H1 (cell line): ENCODE results near the gene AVP. TPM values are rescaled to one million over a fixed set of nuclear protein-coding genes. Genes with fewer than 3 reads are reported as not detected.

ENCODE experiments used
- CTCF ChIA-PET: fragments of 300-600 bp; sonication (Branson Sonifier 250); formaldehyde crosslinking; loops from one replicate; lab custom pipeline; 2021; ENCODE audit not compliant: partially characterized antibody; lab: Charles Lee
- POLR2A ChIA-PET: fragments of 300-600 bp; sonication (Branson Sonifier 250); formaldehyde crosslinking; loops from one replicate; lab custom pipeline; 2021; ENCODE audit warnings: inconsistent platforms; ENCODE audit not compliant: partially characterized antibody; lab: Charles Lee
- DNase-seq, 2 experiments: peaks; one replicate each; pipeline versions ENCODE4 v3.0.0 to v3.0.0-alpha.2; 2010 to 2022; ENCODE audit warnings: low spot score in 2 of 2, low read depth in 1 of 2, mixed read lengths in 1 of 2
- FAIRE-seq: peaks from 2 replicates; lab custom pipeline; 2011; peaks lifted over from hg19 to GRCh38; lab: Jason Lieb, UNC
- H2AFZ ChIP-seq: 2 replicates; pipeline ENCODE4 v1.8.1; 2012; ENCODE audit warnings: low read length, inconsistent platforms
- H2AK5ac ChIP-seq: 2 replicates; pipeline ENCODE4 v1.6.1; 2013; ENCODE audit warnings: low read depth, low read length
- H2BK120ac ChIP-seq: replicated peaks from 2 replicates; pipeline ENCODE3; 2013; ENCODE audit warnings: low read depth, low read length, inconsistent platforms
- H2BK12ac ChIP-seq: 2 replicates; pipeline ENCODE4 v1.6.1; 2013; ENCODE audit warnings: low read depth, low read length
- H2BK15ac ChIP-seq: 2 replicates; pipeline ENCODE4 v1.6.1; 2013; ENCODE audit warnings: low read length
- H2BK20ac ChIP-seq: 2 replicates; pipeline ENCODE4 v1.6.1; 2013; ENCODE audit warnings: low read length
- H2BK5ac ChIP-seq: 2 replicates; pipeline ENCODE4 v1.6.1; 2013; ENCODE audit warnings: low read depth, low read length
- H3K14ac ChIP-seq: 2 replicates; pipeline ENCODE4 v1.6.1; 2013; ENCODE audit warnings: inconsistent platforms; ENCODE audit not compliant: insufficient read length
- H3K18ac ChIP-seq: 2 replicates; pipeline ENCODE4 v1.6.1; 2013; ENCODE audit warnings: low read length; ENCODE audit errors: extremely low read depth
- H3K23ac ChIP-seq: 2 replicates; pipeline ENCODE4 v1.6.1; 2013; ENCODE audit warnings: inconsistent platforms; ENCODE audit not compliant: insufficient read length
- H3K23me2 ChIP-seq: 2 replicates; pipeline ENCODE4 v1.6.1; 2013; ENCODE audit warnings: low read depth, low read length
- H3K27ac ChIP-seq: 2 replicates; pipeline ENCODE4 v1.6.1; 2011; ENCODE audit warnings: low read depth, low read length, inconsistent platforms
- H3K27me3 ChIP-seq, 4 experiments: replicated peaks in 1 of 4; 1 replicate in 1 of 4; 2 replicates in 3 of 4; pipeline versions ENCODE4 v1.6.1 to v1.8.1; 2011 to 2013; ENCODE audit warnings: low read length in 3 of 4, mild to moderate bottlenecking in 3 of 4, inconsistent platforms in 2 of 4, mixed read lengths in 2 of 4, moderate library complexity in 1 of 4; ENCODE audit not compliant: control insufficient read depth in 3 of 4, insufficient read depth in 3 of 4; ENCODE audit errors: extremely low read depth in 1 of 4
- H3K36me3 ChIP-seq, 4 experiments: 2 replicates each; pipeline versions ENCODE4 v1.6.1 to v1.8.1; 2011 to 2013; ENCODE audit warnings: mild to moderate bottlenecking in 4 of 4, low read length in 3 of 4, moderate library complexity in 2 of 4, control low read depth in 1 of 4, inconsistent platforms in 1 of 4; ENCODE audit not compliant: insufficient read depth in 4 of 4, control insufficient read depth in 2 of 4
- H3K4ac ChIP-seq: replicated peaks from 2 replicates; pipeline ENCODE3; 2013; ENCODE audit warnings: low read length, low read depth, mixed read lengths, inconsistent platforms; ENCODE audit not compliant: insufficient read length
- H3K4me1 ChIP-seq, 4 experiments: replicated peaks in 1 of 4; 1 replicate in 1 of 4; 2 replicates in 3 of 4; pipeline versions ENCODE4 v1.6.1 to v1.8.1; 2011 to 2013; ENCODE audit warnings: low read length in 3 of 4, inconsistent platforms in 2 of 4, mixed read lengths in 1 of 4; ENCODE audit not compliant: insufficient read depth in 4 of 4, control insufficient read depth in 3 of 4
- H3K4me2 ChIP-seq, 2 experiments: 2 replicates each; pipeline versions ENCODE4 v1.6.1 to v1.8.1; 2011 to 2013; ENCODE audit warnings: low read depth in 2 of 2, low read length in 2 of 2, control low read depth in 1 of 2, inconsistent platforms in 1 of 2, mild to moderate bottlenecking in 1 of 2; ENCODE audit not compliant: insufficient read depth in 1 of 2
- H3K4me3 ChIP-seq, 4 experiments: fragments of 200-600, 300-600 bp in 1 of 4; sonication (generic), shearing (Covaris generic), sonication (Bioruptor Twin) in 1 of 4; 2 replicates each; pipeline versions ENCODE4 v1.5.1 to v1.8.1; 2011 to 2016; ENCODE audit warnings: low read length in 4 of 4, low read depth in 3 of 4, control low read depth in 2 of 4, inconsistent platforms in 2 of 4, mild to moderate bottlenecking in 2 of 4, mixed read lengths in 1 of 4, moderate library complexity in 1 of 4; ENCODE audit not compliant: insufficient read depth in 2 of 4; ENCODE audit errors: extremely low read depth in 1 of 4
- H3K56ac ChIP-seq: replicated peaks from 2 replicates; pipeline ENCODE3; 2013; ENCODE audit warnings: low read depth, mild to moderate bottlenecking, mixed read lengths, low read length, inconsistent platforms; ENCODE audit not compliant: insufficient read length
- H3K79me1 ChIP-seq: 2 replicates; pipeline ENCODE4 v1.6.1; 2013; ENCODE audit warnings: low read depth, low read length, control low read depth
- H3K79me2 ChIP-seq, 2 experiments: 2 replicates each; pipeline versions ENCODE4 v1.6.1 to v1.8.1; 2012 to 2013; ENCODE audit warnings: low read length in 2 of 2, mild to moderate bottlenecking in 2 of 2, inconsistent platforms in 1 of 2; ENCODE audit not compliant: insufficient read depth in 2 of 2, control insufficient read depth in 1 of 2
- H3K9ac ChIP-seq, 4 experiments: replicated peaks in 1 of 4; 1 replicate in 1 of 4; 2 replicates in 3 of 4; pipeline versions ENCODE4 v1.6.1 to v1.8.1; 2011 to 2013; ENCODE audit warnings: low read depth in 3 of 4, low read length in 3 of 4, control low read depth in 2 of 4, mild to moderate bottlenecking in 2 of 4, moderate library complexity in 2 of 4, inconsistent platforms in 1 of 4; ENCODE audit errors: extremely low read depth in 1 of 4
- H3K9me3 ChIP-seq, 2 experiments: 2 replicates each; pipeline versions ENCODE4 v1.6.1 to v1.8.1; 2012 to 2013; ENCODE audit warnings: mild to moderate bottlenecking in 2 of 2, moderate library complexity in 2 of 2, control low read depth in 1 of 2, inconsistent platforms in 1 of 2, low read depth in 1 of 2, low read length in 1 of 2, mixed read lengths in 1 of 2; ENCODE audit not compliant: insufficient read depth in 2 of 2
- H4K20me1 ChIP-seq, 2 experiments: replicated peaks in 1 of 2; 2 replicates each; pipeline versions ENCODE3 to v1.8.1; 2011 to 2013; ENCODE audit warnings: inconsistent platforms in 2 of 2, low read length in 2 of 2, mild to moderate bottlenecking in 1 of 2; ENCODE audit not compliant: insufficient read depth in 2 of 2, control insufficient read depth in 1 of 2
- H4K5ac ChIP-seq: 2 replicates; pipeline ENCODE4 v1.6.1; 2013; ENCODE audit warnings: low read length, low read depth, mixed read lengths, inconsistent platforms; ENCODE audit not compliant: insufficient read length
- H4K8ac ChIP-seq: 2 replicates; pipeline ENCODE4 v1.8.0; 2013; ENCODE audit warnings: mild to moderate bottlenecking, moderate library complexity, low read length, inconsistent platforms; ENCODE audit not compliant: insufficient read depth; ENCODE audit errors: extremely low read depth
- H4K91ac ChIP-seq: replicated peaks from 2 replicates; pipeline ENCODE3; 2013; ENCODE audit warnings: low read length, mixed read lengths, inconsistent platforms; ENCODE audit not compliant: insufficient read length
- ATF2 ChIP-seq: IDR thresholded peaks from 2 replicates; pipeline ENCODE4 v1.6.1; 2012; ENCODE audit warnings: low read length, inconsistent platforms
- EP300 ChIP-seq, 2 experiments: IDR thresholded peaks; 1 replicate in 1 of 2; 2 replicates in 1 of 2; pipeline ENCODE4 v1.6.1; 2011 to 2012; ENCODE audit warnings: low read depth in 2 of 2, low read length in 2 of 2, mild to moderate bottlenecking in 2 of 2, borderline replicate concordance in 1 of 2, inconsistent platforms in 1 of 2, moderate library complexity in 1 of 2
- JUND ChIP-seq: IDR thresholded peaks from 2 replicates; pipeline ENCODE4 v1.6.1; 2011; ENCODE audit warnings: mild to moderate bottlenecking, improper control_type of control experiment, low read length
- KDM4A ChIP-seq: IDR thresholded peaks from one replicate; pipeline ENCODE4 v1.7.1; 2012; ENCODE audit warnings: low read depth, mild to moderate bottlenecking, moderate library complexity, low read length, inconsistent platforms; ENCODE audit not compliant: severe bottlenecking
- KDM5A ChIP-seq: fragments of 200-600 bp; IDR thresholded peaks from 2 replicates; pipeline ENCODE4 v1.7.1; 2012; ENCODE audit warnings: mild to moderate bottlenecking, low read length, inconsistent platforms, mixed read lengths
- POU5F1 ChIP-seq: IDR thresholded peaks from 2 replicates; pipeline ENCODE4 v1.6.1; 2011; ENCODE audit warnings: low read depth, mild to moderate bottlenecking, low read length, moderate library complexity
- RNF2 ChIP-seq: fragments of 200-900, 300-1000 bp; sonication (generic); IDR thresholded peaks from 2 replicates; pipeline ENCODE4 v1.7.1; 2016; ENCODE audit warnings: borderline replicate concordance, low read depth, mild to moderate bottlenecking, antibody characterized with exemption, low read length; ENCODE audit not compliant: poor library complexity, severe bottlenecking; ENCODE audit errors: missing control alignments
- SIX5 ChIP-seq: IDR thresholded peaks from 2 replicates; pipeline ENCODE4 v1.6.1; 2011; ENCODE audit warnings: mild to moderate bottlenecking, low read depth, low read length
- SP4 ChIP-seq: IDR thresholded peaks from 2 replicates; pipeline ENCODE4 v1.6.1; 2012; ENCODE audit warnings: low read length, inconsistent platforms
- TAF1 ChIP-seq: IDR thresholded peaks from 2 replicates; pipeline ENCODE4 v1.6.1; 2011; ENCODE audit warnings: mild to moderate bottlenecking, low read depth, low read length
- ZNF274 ChIP-seq: IDR thresholded peaks from 2 replicates; pipeline ENCODE4 v1.7.0; 2012; ENCODE audit warnings: low read length, borderline replicate concordance; ENCODE audit errors: extremely low read depth
- WGBS, 2 experiments: shearing (Covaris generic) in 1 of 2; methylation state at CpG; one replicate each; pipeline versions ENCODE4 v1.1.6 to v1.1.7; 2013 to 2015; ENCODE audit warnings: low lambda C conversion rate in 2 of 2, mixed read lengths in 2 of 2, inconsistent platforms in 1 of 2, low coverage in 1 of 2, missing lambda C conversion rate in 1 of 2; ENCODE audit not compliant: insufficient replicate concordance in 2 of 2, insufficient coverage in 1 of 2, insufficient read length in 1 of 2; ENCODE audit errors: extremely low coverage in 1 of 2, missing lambda C conversion rate in 1 of 2; 5-methylcytosine and 5-hydroxymethylcytosine counted together
- polyA plus RNA-seq, 7 experiments: library from polyadenylated mRNA; depleted of rRNA in 3 of 7; stranded (reverse) in 5 of 7; unstranded in 2 of 7; fragments of >200 nt in 5 of 7; fragments of 200-250 nt in 2 of 7; gene quantifications; 1 replicate in 5 of 7; 2 replicates in 1 of 7; 4 replicates in 1 of 7; pipeline versions ENCODE4 v1.2.1 to v1.2.3, GENCODE V29; 2011 to 2013; ENCODE audit warnings: missing spikeins in 2 of 7, mixed read lengths in 2 of 7
- total RNA-seq: library from RNA; stranded (reverse); fragmentation: NEBNext Ultra II Directional; extraction: Animal tissue kit (Norgen Biotek cat#: 25700); gene quantifications from 2 replicates; pipeline ENCODE4 v1.2.1, GENCODE V29; 2021

The AVP gene
- total and polyA plus RNA-seq, 2 of the 8 experiments (the other 6 are each of a cell fraction or from before 2014, with no cell fraction given) = 0.18 TPM; not detected in 1

GRCh38 chr20:3070725-3071124, 13.8 kb downstream of the AVP start:
- Histone ChIP-seq H3K4me2 (no peak overlapping the region), H4K8ac (no peak overlapping the region), H2BK15ac (no peak overlapping the region), H3K79me1 (no peaks in the 10 kb centered on the region), H2AFZ (no peak overlapping the region), H2BK12ac (no peak overlapping the region), H2BK120ac (no peak overlapping the region), H3K18ac (no peak overlapping the region), H3K36me3 (no peaks in the 10 kb centered on the region), H3K23ac (no peak overlapping the region), H2AK5ac (no peak overlapping the region), H3K9me3 (peaks cover 2 to 5% of the 10 kb centered on the region in 2 experiments; a peak in 2 of 4 replicates), H3K27ac (no peak overlapping the region), H4K20me1 (no peaks in the 10 kb centered on the region), H3K4ac (no peak overlapping the region), H4K5ac (no peak overlapping the region), H3K27me3 (peaks cover 11 to 30% (median 27%) of the 10 kb centered on the region in 4 experiments), H3K56ac (no peak overlapping the region), H3K79me2 (no peaks in the 10 kb centered on the region), H2BK5ac (no peak overlapping the region), H3K9ac (no peak overlapping the region), H4K91ac (no peak overlapping the region), H3K23me2 (peaks cover 3% of the 10 kb centered on the region; the same call in 1 of the 2 replicates), H3K4me1 (peaks cover 0 to 8% (median 3%) of the 10 kb centered on the region in 4 experiments; a peak in 5 of 7 replicates), H3K14ac (no peak overlapping the region), H3K4me3 (no peak overlapping the region), H2BK20ac (no peak overlapping the region)
- no peak for FAIRE-seq
- WGBS, 2 experiments = 93% methylated on average over 4 of the region's 4 CpGs; no CpG with 5 or more reads in 1 of the 2 experiments
- TF ChIP-seq ZNF274 (no peak), KDM4A (no peak), TAF1 (no peak), EP300 (IDR thresholded peaks at IDR 0.05; ENCODE audit: borderline replicate concordance in 1 of 2, low read depth in 2 of 2, low read length in 2 of 2) (no peak), SIX5 (no peak), SP4 (no peak), KDM5A (no peak), ATF2 (no peak), RNF2 (no peak), POU5F1 (no peak), JUND (no peak)
- no peak for DNase-seq
- ChIA-PET POLR2A (no interaction called here), CTCF (interaction anchor here (0.9 to 4.6 kb wide), 4 partner anchors 15 to 94 kb away, joined by 3 to 23 read pairs (median 4); no protein-coding TSS in a partner anchor)
